ENCODE measurements around the gene ANKS4B.

DNA sequence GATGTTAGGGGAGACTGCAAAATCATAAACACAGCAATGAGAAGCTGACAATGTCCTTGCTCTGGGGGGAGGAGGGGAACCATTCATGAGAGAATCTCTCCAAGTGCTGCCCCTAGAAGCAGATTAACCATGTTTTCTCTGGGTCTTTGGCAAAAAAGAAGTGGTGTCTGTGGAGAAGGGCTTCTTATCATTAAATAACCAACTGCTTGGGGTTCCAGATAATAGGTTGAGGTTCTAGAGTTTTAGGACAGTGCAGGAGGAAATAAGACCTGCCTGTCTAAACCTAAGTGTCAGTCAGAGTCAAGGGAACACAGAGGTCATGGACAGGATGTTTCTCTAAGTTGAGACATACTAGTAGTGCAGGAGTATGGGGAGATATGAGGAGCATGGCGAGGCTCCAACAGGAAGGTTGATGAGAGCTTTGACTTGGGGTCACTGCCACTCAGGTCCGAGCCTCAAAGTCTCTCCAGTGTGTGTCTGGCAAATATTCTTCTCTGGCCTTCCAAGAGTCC, 5.1 kb upstream of the ANKS4B start:
- TF ChIP-seq, protein P1, sequence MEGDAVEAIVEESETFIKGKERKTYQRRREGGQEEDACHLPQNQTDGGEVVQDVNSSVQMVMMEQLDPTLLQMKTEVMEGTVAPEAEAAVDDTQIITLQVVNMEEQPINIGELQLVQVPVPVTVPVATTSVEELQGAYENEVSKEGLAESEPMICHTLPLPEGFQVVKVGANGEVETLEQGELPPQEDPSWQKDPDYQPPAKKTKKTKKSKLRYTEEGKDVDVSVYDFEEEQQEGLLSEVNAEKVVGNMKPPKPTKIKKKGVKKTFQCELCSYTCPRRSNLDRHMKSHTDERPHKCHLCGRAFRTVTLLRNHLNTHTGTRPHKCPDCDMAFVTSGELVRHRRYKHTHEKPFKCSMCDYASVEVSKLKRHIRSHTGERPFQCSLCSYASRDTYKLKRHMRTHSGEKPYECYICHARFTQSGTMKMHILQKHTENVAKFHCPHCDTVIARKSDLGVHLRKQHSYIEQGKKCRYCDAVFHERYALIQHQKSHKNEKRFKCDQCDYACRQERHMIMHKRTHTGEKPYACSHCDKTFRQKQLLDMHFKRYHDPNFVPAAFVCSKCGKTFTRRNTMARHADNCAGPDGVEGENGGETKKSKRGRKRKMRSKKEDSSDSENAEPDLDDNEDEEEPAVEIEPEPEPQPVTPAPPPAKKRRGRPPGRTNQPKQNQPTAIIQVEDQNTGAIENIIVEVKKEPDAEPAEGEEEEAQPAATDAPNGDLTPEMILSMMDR (IDR thresholded peaks at IDR 0.05): no peak
- no peak for TF ChIP-seq POLR2A (IDR thresholded peaks at IDR 0.05)

All from body of pancreas (tissue), 4 donors.